HG03520 (cell line): ENCODE measurements around the gene DSN1.

Experiments
- ATAC-seq: cut with Tn5 transposase; IDR thresholded peaks from one replicate; pipeline ENCODE4 v1.9.1; 2021; ENCODE audit warnings: mild to moderate bottlenecking, moderate library complexity; ENCODE audit not compliant: unreplicated experiment

The DSN1 gene

GRCh38 chr20:36796117-36796516 lies 22.6 kb upstream of the DSN1 start:
- ATAC-seq: no peak

GRCh38 chr20:36795691-36796090 lies 22.1 kb upstream of the DSN1 start:
- no peak for ATAC-seq

GRCh38 chr20:36794116-36794474 lies 20.5 kb upstream of the DSN1 start:
- ATAC-seq: no peak

GRCh38 chr20:36793294-36794115 lies 19.9 kb upstream of the DSN1 start:
- ATAC-seq: no peak

GRCh38 chr20:36792422-36792821 lies 18.9 kb upstream of the DSN1 start:
- no peak for ATAC-seq

- ATAC-seq: no peak
These were observed 18.3 kb upstream of the DSN1 start for GRCh38 chr20:36791862-36792261.

- ATAC-seq: no peak
These were observed 13.1 kb upstream of the DSN1 start for GRCh38 chr20:36786663-36787062.

GRCh38 chr20:36786246-36786645 lies 12.7 kb upstream of the DSN1 start:
- ATAC-seq: no peak

- ATAC-seq: no peak
These were observed 11.7 kb upstream of the DSN1 start for GRCh38 chr20:36785308-36785707.

GRCh38 chr20:36784900-36785299 lies 11.3 kb upstream of the DSN1 start:
- ATAC-seq: no peak

GRCh38 chr20:36784116-36784515 lies 10.6 kb upstream of the DSN1 start:
- no peak for ATAC-seq

- no peak for ATAC-seq
These were observed 6.1 kb upstream of the DSN1 start for GRCh38 chr20:36779656-36780025.

GRCh38 chr20:36778831-36779655 lies 5.5 kb upstream of the DSN1 start:
- ATAC-seq: no peak

- no peak for ATAC-seq
These were observed 4.0 kb upstream of the DSN1 start for GRCh38 chr20:36777576-36777975.

- ATAC-seq: no peak
These were observed 3.6 kb upstream of the DSN1 start for GRCh38 chr20:36777167-36777566.

- no peak for ATAC-seq
These were observed 2.3 kb upstream of the DSN1 start for GRCh38 chr20:36775826-36776225.

- no peak for ATAC-seq
These were observed 1.6 kb upstream of the DSN1 start for GRCh38 chr20:36775196-36775595.

GRCh38 chr20:36773107-36773596 lies 411 bp downstream of the DSN1 start:
- ATAC-seq: no peak

GRCh38 chr20:36770680-36771079 lies 2.9 kb downstream of the DSN1 start:
- no peak for ATAC-seq

GRCh38 chr20:36768768-36769430 lies 4.7 kb downstream of the DSN1 start:
- no peak for ATAC-seq

- no peak for ATAC-seq
These were observed 12.4 kb downstream of the DSN1 start for GRCh38 chr20:36761125-36761524.

- ATAC-seq: no peak
These were observed 12.9 kb downstream of the DSN1 start for GRCh38 chr20:36760647-36761046.
